Stimulated activated CD8-positive, alpha-beta memory T cell treated with anti-CD3 and anti-CD28 coated beads, Interleukin-4, amount 100 ng/mL, for 4 hours (primary cell): ENCODE data around the gene PRUNE2.

Experiments
- DNase-seq, 2 donors: peaks; one replicate each; pipeline ENCODE4 v3.0.0-alpha.2; 2020; ENCODE audit warnings: low read depth in 2 of 2, low spot score in 1 of 2

The PRUNE2 gene

GRCh38 chr9:76662476-76663281 is 243.2 kb downstream of the PRUNE2 start:
- DNase-seq, result no peak

GRCh38 chr9:76658510-76659231 is 247.2 kb downstream of the PRUNE2 start:
- no peak for DNase-seq

GRCh38 chr9:76657265-76657664 is 248.6 kb downstream of the PRUNE2 start:
- DNase-seq, result no peak

- no peak for DNase-seq
These were observed 249.9 kb downstream of the PRUNE2 start for GRCh38 chr9:76655971-76656370.

GRCh38 chr9:76655121-76655541 is 250.8 kb downstream of the PRUNE2 start:
- no peak for DNase-seq

- DNase-seq, result no peak
These were observed 251.3 kb downstream of the PRUNE2 start for GRCh38 chr9:76654575-76654974.

GRCh38 chr9:76654051-76654461 is 251.9 kb downstream of the PRUNE2 start:
- DNase-seq, result no peak

- no peak for DNase-seq
These were observed 253.0 kb downstream of the PRUNE2 start for GRCh38 chr9:76652894-76653293.

- no peak for DNase-seq
These were observed 254.7 kb downstream of the PRUNE2 start for GRCh38 chr9:76651119-76651705.

GRCh38 chr9:76650692-76651091 is 255.2 kb downstream of the PRUNE2 start:
- no peak for DNase-seq

- no peak for DNase-seq
These were observed 256.0 kb downstream of the PRUNE2 start for GRCh38 chr9:76649894-76650293.

GRCh38 chr9:76646249-76646648 is 259.7 kb downstream of the PRUNE2 start:
- DNase-seq, result no peak

GRCh38 chr9:76644647-76645250 is 261.2 kb downstream of the PRUNE2 start:
- DNase-seq, result no peak

- DNase-seq, result no peak
These were observed 261.7 kb downstream of the PRUNE2 start for GRCh38 chr9:76644171-76644570.

- no peak for DNase-seq
These were observed 262.4 kb downstream of the PRUNE2 start for GRCh38 chr9:76643399-76644117.

- no peak for DNase-seq
These were observed 263.2 kb downstream of the PRUNE2 start for GRCh38 chr9:76642701-76643209.

GRCh38 chr9:76642074-76642473 is 263.8 kb downstream of the PRUNE2 start:
- no peak for DNase-seq

- DNase-seq, result no peak
These were observed 267.9 kb downstream of the PRUNE2 start for GRCh38 chr9:76638001-76638400.

- no peak for DNase-seq
These were observed 268.5 kb downstream of the PRUNE2 start for GRCh38 chr9:76637416-76637815.

GRCh38 chr9:76634356-76635054 is 271.4 kb downstream of the PRUNE2 start:
- DNase-seq, result no peak
